ENCODE results near the gene TRNT1.

GRCh38 chr3:3151513-3151912, 24.8 kb downstream of the TRNT1 start:
- TF ChIP-seq CTCF (IDR thresholded peaks at IDR 0.05) (no peak), POLR2A (IDR thresholded peaks at IDR 0.05) (no peak)

Measured in heart left ventricle (tissue), 13 donors.